GM18508 (cell line): ENCODE results near the gene BCL2L13.

ENCODE experiments used
- ATAC-seq: cut with Tn5 transposase; IDR thresholded peaks from one replicate; pipeline ENCODE4 v1.9.1; 2021; ENCODE audit warnings: moderate number of reproducible peaks; ENCODE audit not compliant: insufficient read depth, unreplicated experiment

The BCL2L13 gene

GRCh38 chr22:17774206-17774925 is 135.8 kb downstream of the BCL2L13 start, which contains the start of gene BID:
Gene BID, minus strand, starts transcription at chr22:17774469. Its CDS starts 24,353 bp downstream, at chr22:17750116.
- ATAC-seq: no peak

- ATAC-seq: no peak
Observed at GRCh38 chr22:17774926-17775685, 136.5 kb downstream of the BCL2L13 start.

GRCh38 chr22:17775781-17776465 is 137.4 kb downstream of the BCL2L13 start:
- ATAC-seq: no peak

- ATAC-seq: no peak
Observed at GRCh38 chr22:17777005-17777716, 138.6 kb downstream of the BCL2L13 start.

- ATAC-seq: no peak
Observed at GRCh38 chr22:17777717-17778044, 139.1 kb downstream of the BCL2L13 start.

- ATAC-seq: no peak
Observed at GRCh38 chr22:17778412-17778976, 139.9 kb downstream of the BCL2L13 start.

GRCh38 chr22:17779286-17780115 is 140.9 kb downstream of the BCL2L13 start:
- peak; percentile 43 for ATAC-seq

GRCh38 chr22:17780116-17780740 is 141.7 kb downstream of the BCL2L13 start:
- ATAC-seq: no peak
